ENCODE data around the gene SH3BP4.

Gene SH3BP4

GRCh38 chr2:235097196-235097595, 145.4 kb downstream of the SH3BP4 start:
- DNase-seq, result no peak

GRCh38 chr2:235098269-235098668, 146.5 kb downstream of the SH3BP4 start:
- no peak for DNase-seq

- DNase-seq, result no peak
Measured at GRCh38 chr2:235098736-235099494, 147.1 kb downstream of the SH3BP4 start.

GRCh38 chr2:235102896-235103295, 151.1 kb downstream of the SH3BP4 start:
- no peak for DNase-seq

Data from NCI-H1048 (cell line).